ENCODE data around the gene HSD11B1L. TPM values are rescaled to one million over a fixed set of nuclear protein-coding genes. Genes with fewer than 3 reads are reported as not detected.
A peak's percentile ranks its signal among the peaks of the same experiment; 100 is the strongest.
"Not testable (repeated sequence)": the region's sequence is repeated elsewhere in the genome, so short reads cannot be mapped to it uniquely, and the experiment has no call there.

HSD11B1L gene
- total RNA-seq, 1 experiment from 2014 or later, result 2.3 TPM

DNA sequence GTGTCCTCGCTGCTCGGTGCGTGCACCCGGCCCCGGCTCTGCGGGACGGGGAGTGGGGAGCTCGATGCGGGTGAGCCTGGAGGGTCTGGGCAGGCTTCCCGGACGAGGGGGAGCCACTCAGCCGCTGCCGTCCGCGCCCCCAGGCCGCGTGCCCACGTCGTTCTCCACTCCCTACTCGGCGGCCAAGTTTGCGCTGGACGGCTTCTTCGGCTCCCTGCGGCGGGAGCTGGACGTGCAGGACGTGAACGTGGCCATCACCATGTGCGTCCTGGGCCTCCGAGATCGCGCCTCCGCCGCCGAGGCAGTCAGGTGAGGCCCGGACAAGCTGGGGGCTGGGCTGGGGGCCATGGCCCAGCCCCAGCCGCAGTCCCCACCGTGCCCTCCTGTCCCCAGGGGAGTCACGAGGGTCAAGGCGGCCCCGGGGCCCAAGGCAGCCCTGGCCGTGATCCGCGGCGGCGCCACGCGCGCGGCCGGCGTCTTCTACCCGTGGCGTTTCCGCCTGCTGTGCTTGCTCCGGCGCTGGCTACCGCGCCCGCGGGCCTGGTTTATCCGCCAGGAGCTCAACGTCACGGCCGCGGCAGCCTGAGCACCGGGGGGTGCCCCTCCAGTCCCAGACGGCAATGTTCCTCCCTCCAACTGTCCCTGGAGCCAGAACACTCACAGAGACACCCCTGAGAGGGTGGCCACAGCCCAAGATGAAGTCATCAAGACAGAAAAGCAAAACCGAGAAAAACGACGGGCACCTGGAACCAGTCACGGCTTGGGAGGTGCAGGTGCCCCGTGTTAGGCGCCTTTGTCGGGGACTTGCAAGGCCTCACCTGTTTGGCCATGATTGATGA, 6.8 kb downstream of the HSD11B1L start:
- CTCF ChIA-PET, result interaction anchor here (0.7 kb wide), 1 partner anchor 259 kb away, joined by 11 read pairs; no protein-coding TSS in a partner anchor
- H3K27me3 Mint-ChIP-seq (ENCODE audit: unreplicated experiment), result no peaks in the 10 kb centered on the region
- no peaks in the 10 kb centered on the region for H3K4me1 Mint-ChIP-seq (ENCODE audit: low read depth, unreplicated experiment)
- H3K4me3 Mint-ChIP-seq (ENCODE audit: low read depth, unreplicated experiment), result peak overlapping the region; percentile 63
- TF ChIP-seq, protein P1, sequence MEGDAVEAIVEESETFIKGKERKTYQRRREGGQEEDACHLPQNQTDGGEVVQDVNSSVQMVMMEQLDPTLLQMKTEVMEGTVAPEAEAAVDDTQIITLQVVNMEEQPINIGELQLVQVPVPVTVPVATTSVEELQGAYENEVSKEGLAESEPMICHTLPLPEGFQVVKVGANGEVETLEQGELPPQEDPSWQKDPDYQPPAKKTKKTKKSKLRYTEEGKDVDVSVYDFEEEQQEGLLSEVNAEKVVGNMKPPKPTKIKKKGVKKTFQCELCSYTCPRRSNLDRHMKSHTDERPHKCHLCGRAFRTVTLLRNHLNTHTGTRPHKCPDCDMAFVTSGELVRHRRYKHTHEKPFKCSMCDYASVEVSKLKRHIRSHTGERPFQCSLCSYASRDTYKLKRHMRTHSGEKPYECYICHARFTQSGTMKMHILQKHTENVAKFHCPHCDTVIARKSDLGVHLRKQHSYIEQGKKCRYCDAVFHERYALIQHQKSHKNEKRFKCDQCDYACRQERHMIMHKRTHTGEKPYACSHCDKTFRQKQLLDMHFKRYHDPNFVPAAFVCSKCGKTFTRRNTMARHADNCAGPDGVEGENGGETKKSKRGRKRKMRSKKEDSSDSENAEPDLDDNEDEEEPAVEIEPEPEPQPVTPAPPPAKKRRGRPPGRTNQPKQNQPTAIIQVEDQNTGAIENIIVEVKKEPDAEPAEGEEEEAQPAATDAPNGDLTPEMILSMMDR (IDR thresholded peaks at IDR 0.05; ENCODE audit: unreplicated experiment), result no peak
- intact Hi-C loops (cut with micrococcal nuclease; ENCODE audit: unreplicated experiment), result no loop called here
- BruUV-seq (replicated peaks), result no TSS peak
- no peaks in the 10 kb centered on the region for H3K9me3 Mint-ChIP-seq (ENCODE audit: low read depth, unreplicated experiment)
- DNase-seq, result no peak
- H3K36me3 Mint-ChIP-seq (ENCODE audit: insufficient read depth, unreplicated experiment), result peaks cover 52% of the 10 kb centered on the region
- H3K27ac Mint-ChIP-seq (ENCODE audit: unreplicated experiment), result no peak overlapping the region

DNA sequence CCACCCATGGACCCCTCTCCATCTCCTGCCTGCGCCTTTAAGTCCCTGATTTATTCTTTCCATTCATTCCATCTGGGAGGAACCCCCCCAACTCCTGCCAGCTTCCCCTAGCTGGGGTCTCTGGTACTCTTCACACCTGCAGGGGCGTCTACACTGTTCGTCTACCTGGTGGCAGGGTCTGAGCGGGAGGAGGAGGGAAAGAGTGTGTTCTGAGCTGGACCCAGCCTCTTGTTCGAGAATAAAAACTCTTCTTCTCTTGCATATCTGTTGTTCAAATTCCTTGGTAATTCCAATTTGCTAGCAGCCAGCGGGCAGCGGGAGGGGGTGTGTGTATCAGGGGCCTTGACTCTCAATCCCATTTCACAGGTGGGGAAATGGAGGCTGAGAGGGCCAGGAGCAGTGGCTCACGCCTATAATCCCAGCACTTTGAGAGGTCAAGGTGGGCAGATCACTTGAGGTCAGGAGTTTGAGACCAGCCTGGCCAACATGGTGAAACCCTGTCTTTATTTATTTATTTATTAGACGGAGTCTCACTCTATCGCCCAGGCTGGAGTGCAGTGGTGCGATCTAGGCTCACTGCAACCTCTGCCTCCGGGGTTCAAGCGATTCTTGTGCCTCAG, 7.5 kb downstream of the HSD11B1L start:
- H3K36me3 Mint-ChIP-seq (ENCODE audit: insufficient read depth, unreplicated experiment), result peaks cover 60% of the 10 kb centered on the region
- H3K27ac Mint-ChIP-seq (ENCODE audit: unreplicated experiment); H3K9me3 Mint-ChIP-seq (ENCODE audit: low read depth, unreplicated experiment); CTCF ChIA-PET; BruUV-seq (replicated peaks); H3K27me3 Mint-ChIP-seq (ENCODE audit: unreplicated experiment); DNase-seq; H3K4me1 Mint-ChIP-seq (ENCODE audit: low read depth, unreplicated experiment); H3K4me3 Mint-ChIP-seq (ENCODE audit: low read depth, unreplicated experiment); intact Hi-C loops (cut with micrococcal nuclease; ENCODE audit: unreplicated experiment): not testable (repeated sequence)

DNA sequence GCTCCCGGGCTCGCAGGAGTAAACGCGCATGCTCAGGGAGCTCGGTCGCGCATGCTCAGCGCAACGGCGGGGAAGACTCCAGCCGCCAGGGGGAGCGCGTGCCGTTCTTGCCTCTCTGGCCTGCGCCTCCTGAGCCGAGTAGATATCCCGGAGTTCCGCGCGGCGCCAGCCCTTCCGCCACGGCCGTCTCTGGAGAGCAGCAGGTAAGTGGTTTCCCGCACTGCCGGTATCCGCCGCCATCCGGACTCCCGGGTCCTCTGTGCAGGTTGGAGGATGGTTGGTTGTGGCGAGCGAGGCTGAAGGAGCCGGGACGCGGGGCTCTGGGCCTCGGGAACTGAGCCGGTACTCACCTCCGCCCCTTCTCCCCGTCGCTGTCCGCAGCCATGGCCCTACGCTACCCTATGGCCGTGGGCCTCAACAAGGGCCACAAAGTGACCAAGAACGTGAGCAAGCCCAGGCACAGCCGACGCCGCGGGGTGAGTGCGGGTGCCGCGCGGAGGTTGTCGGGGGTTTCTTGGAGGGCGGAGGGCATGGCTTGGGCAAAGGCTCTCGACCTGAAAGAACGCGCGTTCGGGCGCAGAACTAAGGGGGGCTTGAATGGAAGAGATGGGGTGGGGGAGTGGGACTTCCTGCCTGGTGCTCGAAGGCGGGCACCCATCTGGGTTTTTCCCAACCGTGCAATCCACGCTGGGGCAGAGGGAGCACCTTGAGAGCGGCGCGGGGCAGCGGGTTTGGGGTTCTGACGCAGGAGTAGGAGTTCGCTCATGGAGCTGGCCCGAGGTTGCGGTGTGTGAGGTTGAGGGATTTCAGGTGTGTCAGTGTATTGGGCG, 9.5 kb downstream of the HSD11B1L start, which contains the start of gene RPL36:
TSS of gene RPL36 (plus strand) at position 171 of the 830 bp plus-strand sequence. CDS start at position 384, 213 bp downstream.
- H3K36me3 Mint-ChIP-seq (ENCODE audit: insufficient read depth, unreplicated experiment), result peaks cover 76% of the 10 kb centered on the region
- H3K27me3 Mint-ChIP-seq (ENCODE audit: unreplicated experiment), result no peaks in the 10 kb centered on the region
- H3K4me3 Mint-ChIP-seq (ENCODE audit: low read depth, unreplicated experiment), result peak within 1 kb of the TSS; percentile 99
- no peaks in the 10 kb centered on the region for H3K4me1 Mint-ChIP-seq (ENCODE audit: low read depth, unreplicated experiment)
- TF ChIP-seq, protein P1 (IDR thresholded peaks at IDR 0.05; ENCODE audit: unreplicated experiment), result peak; percentile 79
- DNase-seq, result peak; percentile 96
- CTCF ChIA-PET, result interaction anchor here (0.6 to 1.6 kb wide), 6 partner anchors 15 to 1024 kb away, joined by 3 to 5 read pairs (median 3); partner anchors contain the start of genes CATSPERD and LONP1
- intact Hi-C loops (cut with micrococcal nuclease; ENCODE audit: unreplicated experiment), result no loop called here
- peak within 1 kb of the TSS; percentile 98 for H3K27ac Mint-ChIP-seq (ENCODE audit: unreplicated experiment)
- BruUV-seq (replicated peaks), result TSS peak; percentile 80
- no peaks in the 10 kb centered on the region for H3K9me3 Mint-ChIP-seq (ENCODE audit: low read depth, unreplicated experiment)

DNA sequence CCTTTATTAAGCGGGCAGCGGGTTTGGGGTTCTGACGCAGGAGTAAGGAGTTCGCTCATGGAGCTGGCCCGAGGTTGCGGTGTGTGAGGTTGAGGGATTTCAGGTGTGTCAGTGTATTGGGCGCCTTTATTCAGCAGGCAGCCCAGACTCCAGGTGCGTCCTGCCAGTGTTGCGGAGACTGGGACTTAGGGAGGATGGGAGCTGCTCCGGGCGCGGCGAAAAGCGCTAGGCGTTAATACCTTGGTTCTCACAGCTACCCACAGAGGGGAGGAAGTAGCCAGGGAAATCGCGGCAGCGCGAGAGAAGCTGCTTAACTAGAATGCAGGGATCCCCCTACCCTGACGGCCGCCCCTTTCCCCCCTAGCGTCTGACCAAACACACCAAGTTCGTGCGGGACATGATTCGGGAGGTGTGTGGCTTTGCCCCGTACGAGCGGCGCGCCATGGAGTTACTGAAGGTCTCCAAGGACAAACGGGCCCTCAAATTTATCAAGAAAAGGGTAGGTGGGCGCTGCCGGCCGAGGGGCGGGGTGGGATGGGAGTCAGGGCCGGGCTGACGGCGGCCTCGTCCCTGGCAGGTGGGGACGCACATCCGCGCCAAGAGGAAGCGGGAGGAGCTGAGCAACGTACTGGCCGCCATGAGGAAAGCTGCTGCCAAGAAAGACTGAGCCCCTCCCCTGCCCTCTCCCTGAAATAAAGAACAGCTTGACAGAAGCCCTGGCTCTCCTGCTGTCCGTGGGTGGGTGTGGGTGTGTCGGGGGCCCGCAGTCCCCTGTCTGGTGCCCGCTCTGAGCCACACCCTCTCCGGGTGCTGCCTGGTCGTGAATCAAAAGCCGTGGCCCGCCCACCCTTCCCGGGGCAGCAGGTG, 10.4 kb downstream of the HSD11B1L start:
- H3K27me3 Mint-ChIP-seq (ENCODE audit: unreplicated experiment), result no peaks in the 10 kb centered on the region
- TF ChIP-seq, protein P1 (IDR thresholded peaks at IDR 0.05; ENCODE audit: unreplicated experiment), result no peak
- BruUV-seq (replicated peaks), result no TSS peak
- peak; percentile 49 for DNase-seq
- H3K4me3 Mint-ChIP-seq (ENCODE audit: low read depth, unreplicated experiment), result peak overlapping the region; percentile 99
- no peaks in the 10 kb centered on the region for H3K9me3 Mint-ChIP-seq (ENCODE audit: low read depth, unreplicated experiment)
- peaks cover 82% of the 10 kb centered on the region for H3K36me3 Mint-ChIP-seq (ENCODE audit: insufficient read depth, unreplicated experiment)
- peak overlapping the region; percentile 98 for H3K27ac Mint-ChIP-seq (ENCODE audit: unreplicated experiment)
- CTCF ChIA-PET, result interaction anchor here (0.6 to 1.0 kb wide), 3 partner anchors 29 to 592 kb away, joined by 3 to 4 read pairs (median 3); partner anchors contain the start of genes CATSPERD and LONP1
- intact Hi-C loops (cut with micrococcal nuclease; ENCODE audit: unreplicated experiment), result no loop called here
- no peaks in the 10 kb centered on the region for H3K4me1 Mint-ChIP-seq (ENCODE audit: low read depth, unreplicated experiment)

All from Calu3 (cell line).